Forelimb muscle (tissue), 1 donor: ENCODE results near the gene ZBTB7B. TPM values are rescaled to one million over a fixed set of nuclear protein-coding genes. Genes with fewer than 3 reads are reported as not detected.

Experiments used
- DNase-seq: peaks from one replicate; pipeline ENCODE4 v3.0.0-alpha.2; 2013; ENCODE audit warnings: low read depth
- polyA plus RNA-seq: library from polyadenylated mRNA; unstranded; fragments of 120-200 nt; gene quantifications from one replicate; pipeline ENCODE4 v1.2.1, GENCODE V29; 2013; ENCODE audit not compliant: insufficient read length

The ZBTB7B gene
- polyA plus RNA-seq, 1 donor: 11.4 TPM

GRCh38 chr1:155037851-155038441, 35.3 kb downstream of the ZBTB7B start:
- DNase-seq: no peak

GRCh38 chr1:155038602-155039307, 36.2 kb downstream of the ZBTB7B start:
- DNase-seq: no peak

- DNase-seq: no peak
Observed at GRCh38 chr1:155039308-155039669, 36.7 kb downstream of the ZBTB7B start.

GRCh38 chr1:155040358-155041093, 37.9 kb downstream of the ZBTB7B start:
- DNase-seq: no peak

GRCh38 chr1:155042789-155043188, 40.2 kb downstream of the ZBTB7B start:
- DNase-seq: no peak

GRCh38 chr1:155043301-155043702, 40.7 kb downstream of the ZBTB7B start:
- no peak for DNase-seq

- no peak for DNase-seq
Observed at GRCh38 chr1:155043793-155044192, 41.2 kb downstream of the ZBTB7B start.

- DNase-seq: no peak
Observed at GRCh38 chr1:155044365-155044764, 41.8 kb downstream of the ZBTB7B start.

GRCh38 chr1:155044812-155045657, 42.4 kb downstream of the ZBTB7B start:
- DNase-seq: no peak

GRCh38 chr1:155048449-155049334, 46.1 kb downstream of the ZBTB7B start:
- no peak for DNase-seq

- DNase-seq: no peak
Observed at GRCh38 chr1:155049651-155050559, 47.3 kb downstream of the ZBTB7B start.

- DNase-seq: no peak
Observed at GRCh38 chr1:155050560-155051341, 48.1 kb downstream of the ZBTB7B start, which contains the start of gene ADAM15. Gene ADAM15, plus strand, starts transcription at chr1:155051316. Its CDS starts 71 bp downstream, at chr1:155051387.

GRCh38 chr1:155051342-155051776, 48.8 kb downstream of the ZBTB7B start:
- DNase-seq: no peak

GRCh38 chr1:155051777-155052398, 49.3 kb downstream of the ZBTB7B start:
- DNase-seq: no peak

- no peak for DNase-seq
Observed at GRCh38 chr1:155052439-155053395, 50.1 kb downstream of the ZBTB7B start.

GRCh38 chr1:155053531-155054105, 51.0 kb downstream of the ZBTB7B start:
- DNase-seq: no peak

GRCh38 chr1:155057104-155057503, 54.5 kb downstream of the ZBTB7B start:
- DNase-seq: no peak
